Measurements from ENCODE around the gene PDZD11.

- TF ChIP-seq CTCF (IDR thresholded peaks at IDR 0.05) (no peak), POLR2A (IDR thresholded peaks at IDR 0.05) (no peak)
Observed at GRCh38 chrX:70253377-70254062, 36.2 kb downstream of the PDZD11 start.
